Right lobe of liver (tissue), 6 donors: Measurements from ENCODE around the gene NUP93. TPM values are rescaled to one million over a fixed set of nuclear protein-coding genes. Genes with fewer than 3 reads are reported as not detected.

Source experiments
- ATAC-seq, 4 donors: fragments of 200-7000 bp; cut with Tn5 transposase; one replicate each; pipeline ENCODE4 v1.9.1; 2020; ENCODE audit warnings: mild to moderate bottlenecking in 4 of 4, moderate library complexity in 4 of 4
- DNase-seq, 3 donors: peaks; one replicate each; pipeline ENCODE4 v3.0.0-alpha.2; 2020
- H3K27ac ChIP-seq, 3 donors: fragments of 200-600 bp; one replicate each; pipeline ENCODE4 v1.8.0; 2022
- H3K27me3 ChIP-seq, 2 donors: fragments of 200-600 bp; one replicate each; pipeline ENCODE4 v1.8.0; 2022
- H3K36me3 ChIP-seq, 4 donors: fragments of 200-600 bp; sonication (generic) in 1 of 4; one replicate each; pipeline versions ENCODE4 v1.5.1 to v1.8.0; 2017 to 2022; ENCODE audit warnings: control low read depth in 1 of 4
- H3K4me1 ChIP-seq, 4 donors: fragments of 200-600 bp; sonication (generic) in 1 of 4; one replicate each; pipeline versions ENCODE4 v1.5.1 to v1.8.0; 2017 to 2022; ENCODE audit warnings: control low read depth in 1 of 4
- H3K4me3 ChIP-seq, 3 donors: fragments of 200-600 bp; one replicate each; pipeline ENCODE4 v1.8.0; 2022
- H3K9me3 ChIP-seq, 4 donors: fragments of 200-600 bp; sonication (generic) in 1 of 4; one replicate each; pipeline versions ENCODE4 v1.5.1 to v1.8.0; 2017 to 2022; ENCODE audit warnings: control low read depth in 1 of 4
- POLR2A ChIP-seq: fragments of 450-650 bp; IDR thresholded peaks from one replicate; pipeline ENCODE4 v1.6.1; 2017; ENCODE audit warnings: antibody characterized with exemption, mild to moderate bottlenecking
- WGBS: methylation state at CpG from one replicate; pipeline ENCODE4 v1.1.6; 2018; ENCODE audit warnings: low coverage, low lambda C conversion rate; ENCODE audit not compliant: insufficient coverage; ENCODE audit errors: missing lambda C conversion rate; 5-methylcytosine and 5-hydroxymethylcytosine counted together
- intact Hi-C, 2 donors: fragments of 100-400 bp; cut with DNase I; formaldehyde crosslinking; loops; one replicate each; pipeline versions ENCODE4 v1.11.2 to v1.14.1; 2022
- total RNA-seq, 6 experiments: library from RNA; depleted of rRNA in 2 of 6; stranded (reverse); fragments of >200 nt in 2 of 6; fragmentation: NEBNext Ultra II Directional in 3 of 6; extraction: Animal tissue kit (Norgen Biotek cat#: 25700) in 3 of 6; gene quantifications; one replicate each; pipeline versions ENCODE4 v1.1.0 to v1.2.4, GENCODE V29; 2016 to 2023
- TF ChIP-seq, protein P1 (sequence below), 4 donors: fragments of 200-600 bp in 3 of 4; fragments of 450-650 bp in 1 of 4; IDR thresholded peaks; one replicate each; pipeline versions ENCODE4 v1.5.1 to v1.8.0; 2016 to 2022; ENCODE audit warnings: antibody characterized with exemption in 4 of 4, mild to moderate bottlenecking in 2 of 4
- donor health status: DM: no; HTN: yes; CAD: no.
- donor health status: DM: no; HTN: no; CAD: no.
- donor health status: DM: no; HTN: no; CAD: no.
- donor health status: DM: no; HTN: yes; CAD: no.
- donor health status: DM: no; HTN: yes; CAD: no.

The NUP93 gene
- total RNA-seq, 6 experiments from 2014 or later: 8.3 to 17.0 (median 12.8) TPM

DNA sequence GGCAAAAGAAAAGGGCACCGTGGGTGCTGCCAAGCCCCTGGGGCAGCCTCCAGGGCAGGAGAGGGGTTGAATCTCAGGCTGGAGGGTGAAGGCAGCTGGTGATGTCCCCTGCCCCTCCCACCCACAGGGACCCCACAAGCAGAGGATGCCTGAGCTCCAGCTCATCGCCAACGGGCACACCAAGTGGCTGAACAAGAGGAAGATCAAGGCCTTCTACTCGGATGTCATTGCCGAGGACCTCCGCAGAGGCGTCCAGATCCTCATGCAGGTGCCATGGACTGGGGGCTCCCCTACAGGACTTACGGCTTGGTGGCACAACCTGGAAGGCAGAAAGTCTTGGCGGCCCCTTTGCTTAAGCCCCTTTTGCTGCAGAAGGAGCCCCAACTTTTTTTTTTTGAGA lies 156.9 kb downstream of the NUP93 start:
- Histone ChIP-seq H3K27me3 (no peaks in the 10 kb centered on the region), H3K36me3 (no peaks in the 10 kb centered on the region), H3K4me3 (no peak overlapping the region), H3K9me3 (no peaks in the 10 kb centered on the region), H3K27ac (no peak overlapping the region), H3K4me1 (no peaks in the 10 kb centered on the region)
- ATAC-seq (no peak), DNase-seq (no peak)
- intact Hi-C loops: no loop called here
- TF ChIP-seq, protein P1, sequence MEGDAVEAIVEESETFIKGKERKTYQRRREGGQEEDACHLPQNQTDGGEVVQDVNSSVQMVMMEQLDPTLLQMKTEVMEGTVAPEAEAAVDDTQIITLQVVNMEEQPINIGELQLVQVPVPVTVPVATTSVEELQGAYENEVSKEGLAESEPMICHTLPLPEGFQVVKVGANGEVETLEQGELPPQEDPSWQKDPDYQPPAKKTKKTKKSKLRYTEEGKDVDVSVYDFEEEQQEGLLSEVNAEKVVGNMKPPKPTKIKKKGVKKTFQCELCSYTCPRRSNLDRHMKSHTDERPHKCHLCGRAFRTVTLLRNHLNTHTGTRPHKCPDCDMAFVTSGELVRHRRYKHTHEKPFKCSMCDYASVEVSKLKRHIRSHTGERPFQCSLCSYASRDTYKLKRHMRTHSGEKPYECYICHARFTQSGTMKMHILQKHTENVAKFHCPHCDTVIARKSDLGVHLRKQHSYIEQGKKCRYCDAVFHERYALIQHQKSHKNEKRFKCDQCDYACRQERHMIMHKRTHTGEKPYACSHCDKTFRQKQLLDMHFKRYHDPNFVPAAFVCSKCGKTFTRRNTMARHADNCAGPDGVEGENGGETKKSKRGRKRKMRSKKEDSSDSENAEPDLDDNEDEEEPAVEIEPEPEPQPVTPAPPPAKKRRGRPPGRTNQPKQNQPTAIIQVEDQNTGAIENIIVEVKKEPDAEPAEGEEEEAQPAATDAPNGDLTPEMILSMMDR (IDR thresholded peaks at IDR 0.05): no peak
- no peak for TF ChIP-seq POLR2A
- 50% methylated on average over 1 of the region's 9 CpGs for WGBS

DNA sequence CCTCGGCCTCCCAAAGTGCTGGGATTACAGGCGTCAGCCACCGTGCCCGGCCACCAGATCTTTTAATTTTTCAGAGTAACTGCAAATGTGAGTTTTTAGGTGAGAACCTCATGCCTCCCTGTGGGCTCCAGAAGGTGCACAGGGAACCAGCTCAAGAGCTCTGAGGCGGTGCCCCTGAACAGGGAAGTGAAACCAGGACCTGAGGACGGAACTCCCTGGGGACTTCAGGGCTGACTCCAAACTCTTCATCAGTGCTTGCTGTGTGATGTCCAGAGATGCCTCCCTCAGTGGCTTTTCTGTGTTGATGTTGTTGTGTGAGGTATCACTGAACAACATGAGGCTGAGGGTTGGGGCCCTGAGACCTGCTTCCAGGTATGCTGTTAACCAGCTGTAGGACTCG lies 158.9 kb downstream of the NUP93 start:
- TF ChIP-seq, protein P1 (IDR thresholded peaks at IDR 0.05): no peak
- no peak for TF ChIP-seq POLR2A
- H3K27ac ChIP-seq: no peak overlapping the region
- no peak overlapping the region for H3K4me3 ChIP-seq
- intact Hi-C loops: no loop called here
- H3K27me3 ChIP-seq: no peaks in the 10 kb centered on the region
- peak in 1 of 4 donors; percentile 32 for ATAC-seq
- no peaks in the 10 kb centered on the region for H3K4me1 ChIP-seq
- WGBS: no CpG with 5 or more reads among the region's 7 CpGs
- H3K36me3 ChIP-seq: no peaks in the 10 kb centered on the region
- no peak for DNase-seq
- no peaks in the 10 kb centered on the region for H3K9me3 ChIP-seq

DNA sequence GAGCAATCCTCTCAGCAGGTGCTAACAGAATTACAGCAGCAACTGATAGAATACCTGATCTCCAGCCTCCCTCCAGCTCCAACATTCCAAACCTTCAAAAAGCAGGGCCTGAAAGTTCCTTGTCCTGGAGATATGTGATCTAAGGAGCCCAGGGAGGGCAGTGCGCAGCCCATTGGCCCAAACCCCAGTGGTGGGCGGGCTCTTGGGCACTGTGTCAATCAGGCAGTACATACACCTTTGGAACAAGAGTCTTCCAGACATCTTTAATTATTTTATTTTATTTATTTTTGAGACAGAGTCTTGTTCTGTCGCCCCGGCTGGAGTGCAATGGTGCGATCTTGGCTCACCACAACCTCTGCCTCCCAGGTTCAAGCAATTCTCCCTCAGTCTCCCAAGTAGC lies 159.3 kb downstream of the NUP93 start:
- intact Hi-C loops: no loop called here
- H3K27ac ChIP-seq: no peak overlapping the region
- H3K27me3 ChIP-seq: no peaks in the 10 kb centered on the region
- ATAC-seq: no peak
- no peaks in the 10 kb centered on the region for H3K9me3 ChIP-seq
- TF ChIP-seq, protein P1 (IDR thresholded peaks at IDR 0.05): no peak
- TF ChIP-seq POLR2A: no peak
- no peaks in the 10 kb centered on the region for H3K4me1 ChIP-seq
- H3K4me3 ChIP-seq: no peak overlapping the region
- H3K36me3 ChIP-seq: no peaks in the 10 kb centered on the region
- DNase-seq: no peak
- 84% methylated on average over 5 of the region's 5 CpGs for WGBS

DNA sequence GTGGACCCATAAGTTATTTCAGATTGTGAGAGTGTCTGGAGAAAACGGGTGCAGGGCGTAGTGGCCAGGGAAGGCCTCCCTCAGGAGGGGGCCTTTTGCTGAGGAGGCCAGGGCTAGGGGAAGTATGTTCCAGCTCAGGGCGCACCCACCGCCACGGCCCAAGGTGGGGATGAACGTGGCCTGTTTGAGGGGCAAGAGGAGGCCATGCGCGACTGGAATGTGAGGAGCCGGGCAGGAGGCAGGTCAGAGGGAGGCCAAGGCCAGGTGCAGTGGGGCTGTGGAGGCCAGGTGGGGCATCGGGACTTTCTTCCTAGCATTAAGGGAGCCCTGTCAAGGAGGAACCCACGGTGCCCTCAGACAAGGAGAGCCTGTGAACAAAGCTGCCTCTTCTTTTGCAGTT lies 161.8 kb downstream of the NUP93 start:
- TF ChIP-seq POLR2A: no peak
- TF ChIP-seq, protein P1 (IDR thresholded peaks at IDR 0.05): no peak
- ATAC-seq: no peak
- Histone ChIP-seq H3K9me3 (no peaks in the 10 kb centered on the region), H3K4me3 (no peak overlapping the region), H3K27ac (no peak overlapping the region), H3K27me3 (no peaks in the 10 kb centered on the region), H3K36me3 (no peaks in the 10 kb centered on the region), H3K4me1 (no peaks in the 10 kb centered on the region)
- no peak for DNase-seq
- 67% methylated on average over 3 of the region's 11 CpGs for WGBS
- intact Hi-C loops: no loop called here

DNA sequence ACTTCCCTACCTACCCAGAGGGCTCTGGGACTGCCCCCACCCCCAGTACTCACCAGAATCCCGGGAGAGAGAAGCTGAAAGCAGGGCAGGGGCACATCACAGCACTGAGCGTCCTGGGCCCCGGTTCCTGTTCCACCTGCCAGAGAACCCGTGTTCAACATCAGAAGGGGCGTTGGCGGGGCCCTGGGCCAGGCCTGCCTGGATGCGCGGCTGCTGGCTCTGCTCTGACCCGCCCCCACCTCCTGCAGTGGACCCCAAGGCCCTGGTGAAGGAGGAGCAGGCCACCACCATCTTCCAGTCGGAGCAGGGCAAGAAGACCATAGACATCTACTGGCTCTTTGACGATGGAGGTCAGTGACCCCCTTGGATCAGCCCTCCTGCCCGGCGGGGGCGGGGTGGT lies 162.8 kb downstream of the NUP93 start:
- Histone ChIP-seq H3K36me3 (no peaks in the 10 kb centered on the region), H3K9me3 (no peaks in the 10 kb centered on the region), H3K27me3 (no peaks in the 10 kb centered on the region), H3K4me1 (no peaks in the 10 kb centered on the region), H3K4me3 (no peak overlapping the region), H3K27ac (no peak overlapping the region)
- no CpG with 5 or more reads among the region's 14 CpGs for WGBS
- TF ChIP-seq, protein P1 (IDR thresholded peaks at IDR 0.05): no peak
- no peak for TF ChIP-seq POLR2A
- intact Hi-C loops: no loop called here
- ATAC-seq (no peak), DNase-seq (no peak)
